Measurements from ENCODE around the gene SRRM4.
"Not testable (repeated sequence)": the region's sequence is repeated elsewhere in the genome, so short reads cannot be mapped to it uniquely, and the experiment has no call there.

SRRM4 gene

DNA sequence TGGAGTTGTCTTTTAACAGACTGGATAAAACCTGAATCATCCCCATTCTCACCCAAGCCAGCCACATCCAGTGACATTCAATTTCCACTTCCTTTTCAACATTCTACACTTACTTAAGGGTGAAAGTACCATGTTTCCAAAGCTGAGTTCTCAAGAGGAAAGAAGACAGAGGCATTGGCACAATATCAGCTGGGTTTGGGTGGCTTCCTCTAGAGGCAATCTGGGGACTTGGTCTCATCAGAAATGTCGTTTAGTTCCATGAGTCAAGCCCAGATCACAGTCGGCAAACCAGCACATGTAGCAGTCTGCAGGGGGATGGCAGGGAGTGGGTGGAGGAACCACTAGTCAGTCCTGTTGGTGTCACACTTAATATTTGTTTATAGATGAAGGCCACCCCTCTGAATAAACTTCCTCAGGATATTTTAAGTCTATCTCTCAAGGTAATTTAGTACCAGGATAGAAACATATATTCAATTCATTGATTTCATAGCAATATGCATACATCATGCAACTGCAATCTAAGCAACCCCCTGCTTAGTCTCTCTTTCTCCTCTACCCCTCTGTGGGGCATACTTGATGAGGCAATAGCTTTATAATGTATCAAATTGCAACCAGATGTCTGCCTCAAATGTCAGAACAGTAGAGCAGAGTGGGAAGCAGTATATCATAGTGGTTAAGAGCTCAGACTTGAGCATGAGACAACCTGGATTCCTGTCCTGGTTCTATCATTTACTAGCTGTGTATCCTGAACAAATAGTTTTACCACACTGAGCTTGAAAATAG lies 3.0 kb downstream of the SRRM4 start:
- CTCF ChIA-PET: no interaction called here
- no peak overlapping the region for H3K27ac Mint-ChIP-seq
- H3K9me3 Mint-ChIP-seq: no peaks in the 10 kb centered on the region
- no peaks in the 10 kb centered on the region for H3K36me3 Mint-ChIP-seq
- no peaks in the 10 kb centered on the region for H3K4me1 Mint-ChIP-seq
- no peak overlapping the region for H3K4me3 Mint-ChIP-seq
- no peak for DNase-seq
- H3K27me3 Mint-ChIP-seq: peaks cover 31% of the 10 kb centered on the region

DNA sequence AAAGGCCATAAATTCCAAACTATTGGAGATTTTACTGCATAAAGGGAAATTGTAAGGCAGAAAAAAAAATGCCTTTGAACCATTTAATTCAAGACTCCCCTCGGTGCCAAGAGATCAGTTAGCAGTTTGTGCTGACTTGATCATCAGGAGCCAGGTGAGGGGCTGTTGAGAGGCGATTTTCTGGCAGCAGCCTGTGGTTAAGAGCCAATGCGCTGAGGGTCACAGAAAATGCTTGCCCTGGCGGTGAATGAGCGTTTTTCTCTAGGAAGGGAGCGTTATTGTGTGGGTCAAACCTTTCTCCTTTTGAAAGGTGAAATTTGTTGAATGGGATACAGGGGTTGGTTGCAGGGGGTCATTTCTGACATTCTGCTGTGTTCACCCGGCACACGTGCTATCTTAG lies 4.7 kb downstream of the SRRM4 start:
- CTCF ChIA-PET: no interaction called here
- Mint-ChIP-seq H3K36me3 (no peaks in the 10 kb centered on the region), H3K27ac (no peak overlapping the region), H3K9me3 (no peaks in the 10 kb centered on the region), H3K4me3 (no peak overlapping the region), H3K4me1 (no peaks in the 10 kb centered on the region), H3K27me3 (peaks cover 17% of the 10 kb centered on the region)
- no peak for DNase-seq

- Mint-ChIP-seq H3K27ac (no peak overlapping the region), H3K4me1 (no peaks in the 10 kb centered on the region), H3K36me3 (no peaks in the 10 kb centered on the region), H3K4me3 (no peak overlapping the region), H3K9me3 (peaks cover 2% of the 10 kb centered on the region), H3K27me3 (no peaks in the 10 kb centered on the region)
- DNase-seq: no peak
- CTCF ChIA-PET: no interaction called here
Measured at GRCh38 chr12:118999107-118999506, 17.8 kb downstream of the SRRM4 start.

GRCh38 chr12:119005085-119005484 lies 23.7 kb downstream of the SRRM4 start:
- peaks cover 2% of the 10 kb centered on the region for H3K9me3 Mint-ChIP-seq
- H3K27me3 Mint-ChIP-seq: peaks cover 12% of the 10 kb centered on the region
- H3K4me3 Mint-ChIP-seq: no peak overlapping the region
- CTCF ChIA-PET: no interaction called here
- no peak for DNase-seq
- no peaks in the 10 kb centered on the region for H3K4me1 Mint-ChIP-seq
- no peaks in the 10 kb centered on the region for H3K36me3 Mint-ChIP-seq
- no peak overlapping the region for H3K27ac Mint-ChIP-seq

DNA sequence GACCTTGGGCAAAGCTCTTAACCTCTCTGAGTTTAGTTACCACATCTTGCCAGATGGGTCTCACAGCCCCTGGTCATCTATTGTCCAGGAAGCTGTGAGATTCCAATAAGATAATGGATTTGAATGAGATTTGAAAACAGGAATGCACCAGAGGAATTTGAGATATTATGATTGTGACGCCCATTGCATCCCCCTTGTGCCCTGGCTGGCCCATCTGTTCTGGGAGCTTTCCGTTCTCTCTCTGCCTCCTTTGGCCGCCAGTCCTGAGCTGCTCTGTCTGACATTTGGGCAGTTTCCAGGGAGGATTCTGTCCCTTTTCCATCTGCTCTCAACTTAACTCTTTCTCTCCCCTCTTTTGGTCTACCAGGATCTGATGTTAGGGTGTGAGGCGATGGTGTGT lies 24.6 kb downstream of the SRRM4 start:
- no peaks in the 10 kb centered on the region for H3K4me1 Mint-ChIP-seq
- no peak overlapping the region for H3K27ac Mint-ChIP-seq
- H3K9me3 Mint-ChIP-seq: peaks cover 1% of the 10 kb centered on the region
- no peak for DNase-seq
- H3K27me3 Mint-ChIP-seq: peaks cover 12% of the 10 kb centered on the region
- H3K36me3 Mint-ChIP-seq: no peaks in the 10 kb centered on the region
- CTCF ChIA-PET: no interaction called here
- no peak overlapping the region for H3K4me3 Mint-ChIP-seq

- Mint-ChIP-seq H3K27ac (no peak overlapping the region), H3K4me3 (no peak overlapping the region), H3K4me1 (no peaks in the 10 kb centered on the region), H3K9me3 (peaks cover 1% of the 10 kb centered on the region), H3K36me3 (no peaks in the 10 kb centered on the region), H3K27me3 (peaks cover 12% of the 10 kb centered on the region)
- DNase-seq: no peak
- CTCF ChIA-PET: no interaction called here
Measured at GRCh38 chr12:119006746-119007145, 25.4 kb downstream of the SRRM4 start.

GRCh38 chr12:119008273-119008672 lies 26.9 kb downstream of the SRRM4 start:
- CTCF ChIA-PET, H3K36me3 Mint-ChIP-seq, DNase-seq, H3K4me1 Mint-ChIP-seq, H3K27ac Mint-ChIP-seq, H3K9me3 Mint-ChIP-seq, H3K4me3 Mint-ChIP-seq: not testable (repeated sequence)
- H3K27me3 Mint-ChIP-seq: peaks cover 12% of the 10 kb centered on the region

GRCh38 chr12:119008691-119009221 lies 27.4 kb downstream of the SRRM4 start:
- Mint-ChIP-seq H3K4me1 (no peaks in the 10 kb centered on the region), H3K27me3 (peaks cover 12% of the 10 kb centered on the region), H3K36me3 (no peaks in the 10 kb centered on the region), H3K9me3 (peaks cover 1% of the 10 kb centered on the region), H3K27ac (no peak overlapping the region), H3K4me3 (no peak overlapping the region)
- DNase-seq: no peak
- CTCF ChIA-PET: no interaction called here

DNA sequence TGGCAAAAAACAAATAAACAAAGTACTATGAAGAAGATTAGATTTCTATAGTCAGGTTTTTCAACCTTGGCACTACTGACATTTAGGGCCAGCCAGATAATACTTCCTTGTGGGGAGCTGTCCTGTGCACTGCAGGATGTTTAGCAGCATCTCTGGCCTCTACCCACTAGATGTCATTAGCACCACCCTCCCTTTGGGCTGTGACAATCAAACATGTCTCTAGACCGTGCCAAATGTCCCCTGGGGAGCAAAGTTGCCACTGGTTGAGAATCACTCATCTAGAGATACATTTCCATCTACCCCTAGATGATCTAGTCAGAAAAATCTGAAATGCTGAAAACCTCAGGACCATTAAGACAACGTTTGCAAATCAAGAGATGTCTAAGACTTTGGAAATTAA lies 29.9 kb downstream of the SRRM4 start:
- Mint-ChIP-seq H3K4me3 (no peak overlapping the region), H3K27me3 (peaks cover 8% of the 10 kb centered on the region)

DNA sequence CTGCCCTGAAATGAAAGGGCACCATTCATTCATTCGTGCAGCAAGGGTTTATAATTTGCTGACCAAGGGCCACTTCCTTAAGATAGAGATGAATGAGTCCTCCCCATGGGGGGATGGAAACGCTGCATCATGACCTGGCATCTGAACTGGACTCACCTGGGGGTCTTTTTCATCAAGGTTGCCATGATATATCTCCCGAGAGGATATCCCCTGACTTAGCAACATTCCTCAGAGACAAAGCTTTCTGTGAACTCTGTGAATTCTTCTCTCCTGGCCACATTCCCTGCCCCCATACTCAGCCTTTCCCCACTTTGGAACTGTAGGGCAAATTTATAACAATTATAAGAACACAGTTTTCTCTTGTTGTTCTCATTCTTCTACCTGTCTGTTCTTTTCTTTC lies 30.8 kb downstream of the SRRM4 start:
- Mint-ChIP-seq H3K4me1 (no peaks in the 10 kb centered on the region), H3K36me3 (no peaks in the 10 kb centered on the region), H3K4me3 (no peak overlapping the region), H3K9me3 (peaks cover 1% of the 10 kb centered on the region), H3K27me3 (peaks cover 8% of the 10 kb centered on the region), H3K27ac (no peak overlapping the region)
- DNase-seq: no peak
- CTCF ChIA-PET: no interaction called here

More for the DNA sequence above, 29.9 kb downstream of the SRRM4 start:
- peaks cover 1% of the 10 kb centered on the region for H3K9me3 Mint-ChIP-seq
- CTCF ChIA-PET: no interaction called here
- no peaks in the 10 kb centered on the region for H3K36me3 Mint-ChIP-seq
- DNase-seq: no peak
- no peaks in the 10 kb centered on the region for H3K4me1 Mint-ChIP-seq
- H3K27ac Mint-ChIP-seq: no peak overlapping the region

DNA sequence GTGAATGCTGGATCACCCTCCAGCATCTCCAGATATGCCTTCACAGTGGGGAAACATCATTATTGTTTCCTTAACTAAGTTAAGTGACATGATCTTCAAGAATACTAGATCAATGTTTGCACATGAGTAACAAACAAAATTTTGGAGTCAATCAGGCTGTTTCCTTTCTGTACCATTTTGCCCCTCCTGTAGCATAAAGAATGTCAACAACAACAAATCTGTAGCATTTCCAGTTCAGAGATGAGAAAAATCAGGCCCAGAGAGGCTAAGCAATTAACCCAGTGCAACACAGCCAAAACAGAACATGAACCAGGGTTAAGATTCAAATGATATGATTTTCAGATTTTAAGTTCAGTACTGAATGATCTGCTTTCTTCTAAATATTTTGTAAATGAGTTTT lies 31.7 kb downstream of the SRRM4 start:
- Mint-ChIP-seq H3K27me3 (peaks cover 8% of the 10 kb centered on the region), H3K4me3 (no peak overlapping the region), H3K9me3 (peaks cover 1% of the 10 kb centered on the region), H3K36me3 (no peaks in the 10 kb centered on the region), H3K27ac (no peak overlapping the region), H3K4me1 (no peaks in the 10 kb centered on the region)
- DNase-seq: no peak
- CTCF ChIA-PET: no interaction called here

GRCh38 chr12:119014368-119014767 lies 33.0 kb downstream of the SRRM4 start:
- Mint-ChIP-seq H3K36me3 (no peaks in the 10 kb centered on the region), H3K9me3 (peaks cover 1% of the 10 kb centered on the region), H3K4me3 (no peak overlapping the region), H3K27me3 (peaks cover under 1% of the 10 kb centered on the region), H3K4me1 (no peaks in the 10 kb centered on the region), H3K27ac (no peak overlapping the region)
- CTCF ChIA-PET: no interaction called here
- no peak for DNase-seq

DNA sequence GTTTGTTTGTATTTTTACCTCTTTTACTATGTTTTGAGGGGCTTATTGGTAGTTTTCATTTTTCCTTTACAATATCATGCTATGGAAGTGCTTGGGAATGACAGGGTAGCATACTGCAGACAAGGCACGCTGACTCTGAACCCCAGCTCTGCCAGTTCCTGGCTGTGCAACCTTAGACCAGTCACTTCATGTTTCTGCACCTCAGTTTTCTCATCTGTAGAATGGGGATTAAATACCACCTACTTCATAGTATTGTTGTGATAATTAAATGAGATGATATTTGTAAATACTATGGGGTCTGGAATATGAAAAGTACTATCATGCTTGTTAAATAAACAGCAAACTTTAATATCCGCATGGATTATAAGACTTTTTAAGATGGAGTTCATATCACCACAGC lies 35.4 kb downstream of the SRRM4 start:
- no peak for DNase-seq
- CTCF ChIA-PET: no interaction called here
- H3K27ac Mint-ChIP-seq: no peak overlapping the region
- no peaks in the 10 kb centered on the region for H3K27me3 Mint-ChIP-seq
- H3K4me3 Mint-ChIP-seq: no peak overlapping the region
- H3K9me3 Mint-ChIP-seq: no peaks in the 10 kb centered on the region
- no peaks in the 10 kb centered on the region for H3K4me1 Mint-ChIP-seq
- no peaks in the 10 kb centered on the region for H3K36me3 Mint-ChIP-seq

DNA sequence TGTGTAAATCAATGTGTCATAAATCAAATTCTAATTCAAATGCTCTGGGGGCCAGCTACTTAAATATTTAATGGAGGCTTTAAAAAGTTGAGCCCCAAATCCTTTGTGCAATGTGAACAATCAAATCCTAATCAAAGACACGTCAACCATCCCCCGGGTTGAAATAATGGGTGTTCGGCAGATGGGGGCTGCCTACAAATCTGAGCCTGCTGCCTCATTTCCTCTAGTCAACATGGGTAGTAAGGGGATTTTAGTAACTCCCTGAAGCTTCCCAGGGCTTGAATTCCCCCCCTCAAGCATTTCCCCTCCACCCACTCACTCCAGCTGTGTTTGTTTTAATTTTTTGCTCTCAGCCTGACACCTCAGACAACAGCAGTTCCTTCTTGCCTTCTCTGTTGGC lies 37.8 kb downstream of the SRRM4 start:
- no peaks in the 10 kb centered on the region for H3K4me1 Mint-ChIP-seq
- H3K4me3 Mint-ChIP-seq: no peak overlapping the region
- no peaks in the 10 kb centered on the region for H3K36me3 Mint-ChIP-seq
- DNase-seq: no peak
- CTCF ChIA-PET: no interaction called here
- no peak overlapping the region for H3K27ac Mint-ChIP-seq
- H3K9me3 Mint-ChIP-seq: no peaks in the 10 kb centered on the region
- H3K27me3 Mint-ChIP-seq: no peaks in the 10 kb centered on the region
